Measurements from ENCODE around the gene CCDC117.
A peak's percentile ranks its signal among the peaks of the same experiment; 100 is the strongest.
"Not testable (repeated sequence)": the region's sequence is repeated elsewhere in the genome, so short reads cannot be mapped to it uniquely, and the experiment has no call there.

Gene CCDC117

GRCh38 chr22:28801845-28802594, 29.5 kb downstream of the CCDC117 start:
- no peak for DNase-seq (ENCODE audit: low spot score)

DNA sequence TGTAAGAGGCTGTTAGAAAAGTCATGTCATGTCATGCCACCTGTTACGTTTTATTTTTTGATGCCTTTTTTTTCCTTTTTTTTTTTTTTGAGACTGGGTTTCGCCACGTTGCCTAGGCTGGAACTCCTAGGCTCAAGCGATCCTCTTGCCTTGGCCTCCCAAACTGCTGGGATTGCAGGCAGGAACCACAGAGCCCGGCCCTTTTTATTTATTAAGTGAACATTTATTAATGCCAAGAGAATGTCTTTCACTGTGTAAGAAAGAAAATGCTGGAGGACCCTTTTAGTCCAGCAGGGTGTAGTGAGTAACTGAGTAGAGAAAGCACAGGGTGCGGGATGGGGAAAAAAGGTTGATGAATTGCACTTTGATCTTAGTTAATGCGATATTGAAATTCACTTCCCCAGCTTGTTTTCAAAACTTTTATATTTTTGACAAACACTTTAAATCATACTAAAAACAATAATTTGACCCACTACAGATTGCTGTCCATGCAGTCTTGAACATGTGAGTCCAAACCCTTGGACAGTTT, 30.2 kb downstream of the CCDC117 start:
- DNase-seq (ENCODE audit: low spot score) = no peak

DNA sequence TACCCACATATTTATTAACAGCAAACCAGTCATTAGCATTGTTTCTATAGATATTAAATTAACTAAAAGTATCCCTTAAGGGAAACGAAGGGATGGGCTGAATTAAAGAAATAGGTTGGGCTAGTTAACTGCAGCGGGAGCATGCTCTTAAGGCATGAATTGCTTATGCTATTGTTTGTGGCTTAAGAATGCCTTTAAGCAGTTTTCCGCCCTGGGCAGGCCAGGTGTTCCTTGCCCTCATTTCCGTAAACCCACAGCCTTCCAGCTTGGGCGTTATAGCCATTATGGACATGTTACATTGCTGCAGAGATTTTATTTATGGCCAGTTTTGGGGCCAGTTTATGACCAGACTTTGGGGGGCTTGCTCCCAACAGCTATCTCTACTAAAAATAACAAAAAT, 32.9 kb downstream of the CCDC117 start:
- not testable (repeated sequence) for DNase-seq (ENCODE audit: low spot score)

GRCh38 chr22:28808716-28809355, 36.3 kb downstream of the CCDC117 start:
- no peak for DNase-seq (ENCODE audit: low spot score)

DNA sequence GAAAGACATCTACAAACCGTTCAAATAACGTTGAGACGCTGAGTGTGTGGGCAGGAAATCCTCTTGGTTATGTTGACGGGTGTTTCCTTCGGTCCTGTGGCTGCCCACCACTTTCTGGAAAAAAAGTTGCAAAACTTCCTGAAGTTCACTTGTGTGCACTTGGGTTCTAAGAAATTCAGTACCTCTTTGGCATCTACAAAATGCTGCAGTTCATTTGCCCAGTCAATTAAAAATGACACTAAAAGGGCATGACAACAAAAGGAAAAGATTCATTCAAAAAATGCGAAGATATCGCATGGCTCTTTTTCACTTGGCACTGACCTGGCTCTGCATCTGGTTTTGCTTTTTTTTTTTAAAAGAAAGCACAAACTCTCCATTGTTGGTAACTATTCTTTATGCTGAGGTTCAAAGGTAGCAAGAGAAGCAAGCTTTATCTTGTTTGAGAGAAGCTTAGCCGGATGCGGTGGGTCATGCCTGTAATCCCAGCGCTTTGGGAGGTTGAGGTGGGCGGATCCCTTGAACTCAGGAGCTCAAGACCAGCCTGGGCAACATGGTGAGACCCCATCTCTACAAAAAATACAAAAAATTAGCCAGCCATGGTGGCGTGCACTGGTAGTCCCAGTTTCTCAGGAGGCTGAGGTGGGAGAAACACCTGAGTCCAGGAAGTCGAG, 38.5 kb downstream of the CCDC117 start:
- no peak for DNase-seq (ENCODE audit: low spot score)

GRCh38 chr22:28812516-28812915, 40.0 kb downstream of the CCDC117 start:
- no peak for DNase-seq (ENCODE audit: low spot score)

GRCh38 chr22:28813772-28814518, 41.5 kb downstream of the CCDC117 start:
- no peak for DNase-seq (ENCODE audit: low spot score)

DNA sequence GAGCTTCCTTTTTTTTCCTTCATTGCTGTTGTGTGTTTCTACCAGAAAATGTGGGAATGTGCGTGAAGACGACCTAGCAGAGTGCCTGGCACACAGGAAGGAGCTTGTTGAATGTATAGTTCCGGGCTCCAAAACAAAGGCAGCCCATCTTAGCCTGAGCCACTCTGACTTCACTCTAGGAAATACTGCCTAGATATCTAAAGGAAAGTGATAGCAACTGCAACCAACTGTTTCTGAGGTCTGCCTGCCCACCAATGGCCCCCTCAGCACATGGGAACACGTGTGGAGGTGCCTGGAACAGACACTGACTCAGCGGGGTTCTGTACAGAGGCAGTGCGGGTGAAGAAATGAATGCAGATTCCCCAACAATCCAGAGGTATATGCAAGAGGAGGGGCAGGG, 42.6 kb downstream of the CCDC117 start:
- no peak for DNase-seq (ENCODE audit: low spot score)

GRCh38 chr22:28815729-28816128, 43.2 kb downstream of the CCDC117 start:
- no peak for DNase-seq (ENCODE audit: low spot score)

DNA sequence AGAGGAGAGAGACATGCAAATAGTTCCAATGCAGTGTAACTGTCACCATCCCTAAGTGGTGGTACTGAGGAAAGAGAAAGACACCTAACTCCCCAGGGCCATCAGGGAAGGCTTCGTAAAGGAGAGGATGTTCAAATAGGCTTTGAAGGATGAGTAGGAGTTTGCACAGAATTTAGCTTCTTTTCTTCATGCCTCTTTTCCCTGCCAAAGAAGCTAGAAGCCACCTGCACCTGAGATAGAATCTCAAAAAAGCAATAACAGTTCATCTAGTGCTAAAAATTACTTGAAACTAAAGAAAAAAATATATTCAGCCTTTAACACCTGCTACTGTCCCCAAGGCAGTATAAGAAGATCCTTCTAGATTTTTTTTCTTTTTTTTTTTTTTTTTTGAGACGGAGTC, 44.6 kb downstream of the CCDC117 start:
- DNase-seq (ENCODE audit: low spot score) = no peak

DNA sequence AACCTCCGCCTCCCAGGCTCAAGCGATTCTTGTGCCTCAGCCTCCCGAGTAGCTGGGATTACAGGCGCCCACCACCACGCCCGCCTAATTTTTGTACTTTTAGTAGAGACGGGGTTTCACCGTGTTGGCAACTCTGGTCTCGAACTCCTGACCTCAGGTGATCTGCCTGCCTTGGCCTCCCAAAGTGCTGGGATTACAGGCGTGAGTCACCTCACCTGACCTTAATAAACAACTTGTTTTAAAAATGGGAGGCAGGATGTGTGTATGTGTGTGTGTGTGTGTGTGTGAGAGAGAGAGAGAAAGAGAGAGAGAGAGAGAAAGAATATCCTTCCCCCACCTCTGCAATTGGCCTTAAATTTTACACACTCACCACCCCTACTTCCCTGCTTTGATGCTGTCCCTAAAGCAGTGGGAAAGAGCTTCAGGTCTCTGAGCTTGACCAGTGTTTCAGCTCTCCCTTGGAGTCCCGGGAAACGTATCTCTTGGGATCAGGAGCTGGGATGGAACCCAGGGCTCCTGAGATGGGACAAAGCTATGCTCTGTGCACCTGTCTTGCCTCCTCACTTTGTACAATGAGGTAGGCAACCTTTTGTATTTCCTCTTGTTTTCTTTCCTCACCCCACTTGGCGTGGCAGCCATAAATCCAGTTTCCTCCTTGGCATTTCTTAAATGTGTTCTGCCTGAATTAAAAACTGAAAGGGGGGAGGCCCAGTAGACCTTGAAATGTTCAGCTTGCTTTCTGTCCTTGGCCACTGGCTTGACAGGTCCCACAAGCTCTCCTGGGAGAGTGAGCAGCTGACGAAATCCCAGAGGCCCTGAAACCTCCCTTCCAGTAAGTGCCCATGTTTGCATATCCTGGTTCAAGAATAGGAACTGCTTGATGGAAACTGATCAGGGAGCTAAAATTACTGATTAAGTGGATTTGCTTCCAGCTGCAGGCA, 45.7 kb downstream of the CCDC117 start:
- DNase-seq (ENCODE audit: low spot score) = no peak

- no peak for DNase-seq (ENCODE audit: low spot score)
Observed at GRCh38 chr22:28819253-28820096, 47.0 kb downstream of the CCDC117 start.

- no peak for DNase-seq (ENCODE audit: low spot score)
Observed at GRCh38 chr22:28820885-28821284, 48.4 kb downstream of the CCDC117 start.

GRCh38 chr22:28821452-28821851, 49.0 kb downstream of the CCDC117 start:
- DNase-seq (ENCODE audit: low spot score) = no peak

DNA sequence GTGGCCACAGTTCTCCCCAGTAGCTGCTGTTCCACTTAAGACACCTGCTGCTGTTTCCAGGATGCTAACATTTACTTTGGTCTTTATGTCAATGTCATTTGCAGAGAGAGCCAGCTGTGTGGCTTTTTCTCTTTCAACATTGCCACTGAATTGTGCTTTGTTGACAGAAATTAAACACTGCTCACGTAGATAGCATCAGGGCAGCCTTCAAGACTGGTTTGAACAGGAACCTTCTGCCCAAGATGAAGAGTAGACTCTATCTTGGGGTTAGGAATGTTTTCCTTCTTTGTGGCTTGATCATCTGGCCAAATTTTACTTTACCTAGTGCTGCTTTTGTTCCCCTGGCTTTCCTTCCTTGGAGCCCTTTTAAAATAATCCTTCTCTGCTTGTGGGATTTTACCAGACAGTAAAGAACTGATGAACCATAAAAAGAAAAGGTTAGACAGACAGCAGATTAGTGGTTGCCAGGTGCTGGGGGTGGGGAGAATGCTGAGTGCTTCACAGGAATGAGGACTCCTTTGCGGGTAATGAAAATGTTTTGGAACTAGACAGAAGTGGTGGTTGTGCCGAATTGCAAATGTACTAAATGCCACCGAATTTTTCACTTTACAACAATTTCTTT, 50.5 kb downstream of the CCDC117 start:
- peak; percentile 71 for DNase-seq (ENCODE audit: low spot score)

DNA sequence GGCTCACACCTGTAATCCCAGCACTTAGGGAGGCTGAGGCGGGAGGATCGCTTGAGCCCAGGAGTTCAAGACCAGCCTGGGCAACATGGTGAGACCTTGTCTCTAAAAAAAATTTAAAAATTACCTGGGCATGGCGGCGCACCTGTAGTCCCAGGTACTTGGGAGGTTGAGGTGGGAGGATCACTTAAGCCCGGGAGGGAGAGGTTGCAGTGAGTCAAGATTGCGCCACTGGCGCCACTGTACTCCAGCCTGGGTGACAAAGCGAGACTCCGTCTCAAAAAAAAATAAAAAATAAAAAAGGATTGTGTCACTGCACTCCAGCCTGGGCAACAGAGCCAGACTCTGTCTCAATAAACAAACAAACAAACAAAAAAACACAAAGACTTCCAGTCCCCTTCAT, 52.0 kb downstream of the CCDC117 start:
- DNase-seq (ENCODE audit: low spot score) = not testable (repeated sequence)

DNA sequence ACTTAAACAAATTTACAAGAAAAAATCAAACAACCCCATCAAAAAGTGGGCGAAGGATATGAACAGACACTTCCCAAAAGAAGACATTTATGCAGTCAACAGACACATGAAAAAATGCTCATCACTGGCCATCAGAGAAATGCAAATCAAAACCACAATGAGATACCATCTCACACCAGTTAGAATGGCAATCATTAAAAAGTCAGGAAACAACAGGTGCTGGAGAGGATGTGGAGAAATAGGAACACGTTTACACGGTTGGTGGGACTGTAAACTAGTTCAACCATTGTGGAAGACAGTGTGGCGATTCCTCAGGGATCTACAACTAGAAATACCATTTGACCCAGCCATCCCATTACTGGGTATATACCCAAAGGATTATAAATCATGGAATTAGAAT, 53.9 kb downstream of the CCDC117 start:
- not testable (repeated sequence) for DNase-seq (ENCODE audit: low spot score)

DNA sequence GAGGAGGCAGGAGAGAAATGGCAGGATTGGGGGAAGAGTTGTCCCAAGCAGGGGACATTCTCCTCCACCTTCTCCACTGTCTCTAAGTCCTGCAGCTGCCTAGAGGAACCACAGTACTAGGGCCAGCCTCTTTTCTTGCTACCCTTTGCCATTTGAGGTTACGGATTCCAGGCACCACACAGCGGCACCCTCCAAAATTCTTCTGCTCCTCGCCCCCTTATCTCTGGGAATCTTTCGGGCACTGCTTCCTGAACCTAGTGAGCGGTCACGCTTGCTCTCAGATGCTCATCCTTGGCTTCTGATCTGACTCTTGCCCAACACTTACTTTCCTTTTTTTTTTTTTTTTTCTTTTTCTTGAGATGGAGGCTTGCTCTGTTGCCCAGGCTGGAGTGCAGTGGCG, 54.4 kb downstream of the CCDC117 start:
- no peak for DNase-seq (ENCODE audit: low spot score)

- DNase-seq (ENCODE audit: low spot score) = peak; percentile 77
Observed at GRCh38 chr22:28829358-28830181, 57.1 kb downstream of the CCDC117 start.
